Erythroblast (primary cell): Measurements from ENCODE around the gene TBX2.

Experiments
- GATA1 ChIP-seq: IDR thresholded peaks from 2 replicates; pipeline ENCODE4 v1.6.1; 2011; ENCODE audit warnings: low read depth, mild to moderate bottlenecking, control low read depth, low read length, moderate library complexity
- POLR2A ChIP-seq: IDR thresholded peaks from 2 replicates; pipeline ENCODE4 v1.6.1; 2011; ENCODE audit warnings: mild to moderate bottlenecking, low read length

DNA sequence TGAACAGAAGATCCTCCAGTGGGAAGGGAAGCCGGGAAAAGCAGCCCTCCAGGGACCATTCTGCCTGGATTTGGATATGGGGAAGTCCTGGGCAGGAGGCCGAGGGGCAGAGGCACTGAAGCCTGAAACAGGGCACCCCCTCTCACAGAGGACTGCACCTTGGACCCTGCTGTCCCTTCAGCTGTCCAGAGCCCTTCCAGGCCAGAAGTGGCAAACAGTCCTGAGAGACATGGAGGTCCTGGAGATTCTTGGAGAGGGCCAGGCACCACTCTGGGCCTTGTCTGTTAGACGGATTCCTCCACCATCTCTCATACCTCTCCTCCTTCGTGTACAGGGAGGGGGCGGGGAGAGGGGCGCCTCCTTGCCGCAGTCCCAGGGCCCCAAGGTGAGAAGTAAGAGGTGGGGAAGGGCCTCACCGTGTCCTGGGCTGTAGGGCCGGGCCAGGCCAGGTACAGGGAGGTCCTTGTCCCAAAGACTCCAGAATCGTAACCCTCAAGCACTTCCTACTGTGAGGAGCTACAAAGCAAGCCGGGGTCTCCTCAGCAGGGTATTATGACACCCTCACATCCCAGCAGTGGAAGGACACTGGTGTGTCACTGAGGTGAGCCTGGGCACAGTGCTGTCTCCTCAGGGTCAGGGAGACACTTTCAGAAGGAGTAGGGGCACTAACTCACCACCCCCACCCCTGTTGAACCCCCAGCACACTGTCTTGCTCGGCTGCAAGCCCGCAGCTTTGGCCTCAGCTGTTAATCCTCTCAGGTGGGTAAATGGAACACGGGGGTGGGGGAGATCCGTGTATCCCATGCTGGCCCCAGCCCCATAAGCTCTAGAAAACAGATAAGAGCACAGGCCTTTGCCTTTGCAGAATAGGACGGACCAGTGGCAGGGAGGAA, 16.6 kb upstream of the TBX2 start:
- no peak for TF ChIP-seq POLR2A
- no peak for TF ChIP-seq GATA1
